ENCODE data around the gene GNG8.

Gene GNG8

DNA sequence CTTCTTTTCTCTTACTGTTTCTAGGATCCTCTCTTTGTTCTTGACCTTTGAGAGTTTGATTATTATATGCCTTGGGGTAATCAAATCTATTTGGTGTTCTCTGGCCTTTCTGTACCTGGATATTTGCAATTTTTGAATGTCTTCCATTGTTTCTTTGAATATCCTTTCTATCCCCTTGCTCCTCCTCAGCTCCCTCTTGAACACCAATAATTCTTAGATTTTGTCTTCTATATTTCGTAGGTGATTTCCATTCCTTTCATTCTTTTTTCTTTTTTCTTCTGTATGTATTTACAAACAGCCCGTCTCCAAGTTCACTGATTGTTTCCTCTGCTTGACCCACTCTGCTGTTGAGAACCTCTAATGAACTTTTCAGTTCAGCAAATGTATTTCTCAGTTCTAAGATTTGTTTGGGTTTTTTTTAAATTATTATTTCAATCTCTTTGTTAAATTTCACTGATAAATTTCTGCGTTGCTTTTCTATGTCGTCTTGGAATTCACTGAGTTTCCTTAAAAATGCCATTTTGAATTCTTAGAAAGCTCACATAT lies 37.6 kb downstream of the GNG8 start:
- peaks cover 24 to 26% of the 10 kb centered on the region in 2 experiments for H3K4me1 ChIP-seq (ENCODE audit: control insufficient read depth in 1 of 2, insufficient read depth in 1 of 2, low read depth in 1 of 2, low read length in 1 of 2)
- H3K9me3 ChIP-seq: no peaks in the 10 kb centered on the region
- H3K36me3 ChIP-seq: no peaks in the 10 kb centered on the region
- no peak for TF ChIP-seq CTCF (IDR thresholded peaks at IDR 0.05)
- H3K27me3 ChIP-seq: peaks cover 3% of the 10 kb centered on the region
- no peak overlapping the region for H3K4me3 ChIP-seq (ENCODE audit: low read depth in 1 of 2, low read length in 1 of 2)
- H3K27ac ChIP-seq: no peak overlapping the region

DNA sequence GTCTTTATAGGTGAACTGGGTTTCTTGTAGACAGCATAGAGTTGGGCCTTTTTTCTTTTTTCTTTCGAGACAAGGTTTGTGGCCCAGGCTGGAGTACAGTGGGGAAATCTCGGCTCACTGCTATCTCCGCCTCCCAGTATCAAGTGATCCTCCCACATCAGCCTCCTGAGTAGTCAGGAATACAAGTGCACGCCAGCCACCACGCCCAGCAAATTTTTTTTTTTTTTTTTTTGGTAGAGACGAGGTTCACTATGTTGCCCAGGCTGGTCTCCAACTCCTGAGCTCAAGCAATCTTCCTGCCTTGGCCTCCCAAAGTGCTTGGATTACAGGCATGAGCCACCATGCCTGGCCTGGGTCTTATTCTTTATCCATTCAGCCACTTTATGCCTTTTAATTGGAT lies 40.0 kb downstream of the GNG8 start:
- H3K36me3 ChIP-seq: no peaks in the 10 kb centered on the region
- no peak overlapping the region for H3K27ac ChIP-seq
- H3K4me1 ChIP-seq (ENCODE audit: control insufficient read depth in 1 of 2, insufficient read depth in 1 of 2, low read depth in 1 of 2, low read length in 1 of 2): peaks cover 6 to 7% of the 10 kb centered on the region in 2 experiments
- H3K9me3 ChIP-seq: no peaks in the 10 kb centered on the region
- peaks cover 3% of the 10 kb centered on the region for H3K27me3 ChIP-seq
- no peak overlapping the region for H3K4me3 ChIP-seq (ENCODE audit: low read depth in 1 of 2, low read length in 1 of 2)
- no peak for TF ChIP-seq CTCF (IDR thresholded peaks at IDR 0.05)

DNA sequence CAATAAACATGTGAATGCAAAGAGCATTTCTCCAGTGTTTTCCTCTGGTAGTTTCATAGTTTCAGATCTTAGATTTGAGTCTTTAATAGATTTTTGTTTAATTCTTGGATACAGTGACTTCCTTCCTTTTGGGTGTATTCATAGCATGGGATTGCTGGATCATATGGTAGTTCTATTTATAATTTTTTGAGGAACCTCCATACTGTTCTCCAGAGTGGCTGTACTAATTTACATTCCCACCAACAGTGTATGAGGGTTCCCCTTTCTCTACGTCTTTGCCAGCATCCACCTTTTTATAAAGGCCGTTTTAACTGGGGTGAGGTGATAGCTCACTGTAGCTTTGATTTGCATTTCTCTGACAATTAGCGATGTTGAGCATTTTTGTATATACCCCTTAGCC lies 44.1 kb downstream of the GNG8 start:
- TF ChIP-seq CTCF (IDR thresholded peaks at IDR 0.05): no peak
- no peak overlapping the region for H3K27ac ChIP-seq
- H3K4me3 ChIP-seq (ENCODE audit: low read depth in 1 of 2, low read length in 1 of 2): no peak overlapping the region
- no peaks in the 10 kb centered on the region for H3K36me3 ChIP-seq
- H3K9me3 ChIP-seq: no peaks in the 10 kb centered on the region
- H3K27me3 ChIP-seq: no peaks in the 10 kb centered on the region
- H3K4me1 ChIP-seq (ENCODE audit: control insufficient read depth in 1 of 2, insufficient read depth in 1 of 2, low read depth in 1 of 2, low read length in 1 of 2): no peaks in the 10 kb centered on the region

GRCh38 chr19:46591254-46591653 lies 44.7 kb downstream of the GNG8 start:
- no peaks in the 10 kb centered on the region for H3K27me3 ChIP-seq
- no peak overlapping the region for H3K4me3 ChIP-seq (ENCODE audit: low read depth in 1 of 2, low read length in 1 of 2)
- no peak overlapping the region for H3K27ac ChIP-seq
- no peaks in the 10 kb centered on the region for H3K4me1 ChIP-seq (ENCODE audit: control insufficient read depth in 1 of 2, insufficient read depth in 1 of 2, low read depth in 1 of 2, low read length in 1 of 2)
- TF ChIP-seq CTCF (IDR thresholded peaks at IDR 0.05): no peak
- H3K36me3 ChIP-seq: no peaks in the 10 kb centered on the region
- H3K9me3 ChIP-seq: no peaks in the 10 kb centered on the region

- no peaks in the 10 kb centered on the region for H3K4me1 ChIP-seq (ENCODE audit: control insufficient read depth in 1 of 2, insufficient read depth in 1 of 2, low read depth in 1 of 2, low read length in 1 of 2)
These were observed 48.1 kb downstream of the GNG8 start for GRCh38 chr19:46587861-46588260.

More at GRCh38 chr19:46587861-46588260, 48.1 kb downstream of the GNG8 start:
- Histone ChIP-seq H3K27me3 (no peaks in the 10 kb centered on the region), H3K36me3 (no peaks in the 10 kb centered on the region), H3K4me3 (ENCODE audit: low read depth in 1 of 2, low read length in 1 of 2) (no peak overlapping the region), H3K9me3 (no peaks in the 10 kb centered on the region), H3K27ac (no peak overlapping the region)
- TF ChIP-seq CTCF (IDR thresholded peaks at IDR 0.05): no peak
